ENCODE data around the gene SHROOM3. TPM values are rescaled to one million over a fixed set of nuclear protein-coding genes. Genes with fewer than 3 reads are reported as not detected.

SHROOM3 gene
- total and polyA plus RNA-seq, 4 donors = 14.4 to 75.1 (median 47.3) TPM

- TF ChIP-seq, protein P1, sequence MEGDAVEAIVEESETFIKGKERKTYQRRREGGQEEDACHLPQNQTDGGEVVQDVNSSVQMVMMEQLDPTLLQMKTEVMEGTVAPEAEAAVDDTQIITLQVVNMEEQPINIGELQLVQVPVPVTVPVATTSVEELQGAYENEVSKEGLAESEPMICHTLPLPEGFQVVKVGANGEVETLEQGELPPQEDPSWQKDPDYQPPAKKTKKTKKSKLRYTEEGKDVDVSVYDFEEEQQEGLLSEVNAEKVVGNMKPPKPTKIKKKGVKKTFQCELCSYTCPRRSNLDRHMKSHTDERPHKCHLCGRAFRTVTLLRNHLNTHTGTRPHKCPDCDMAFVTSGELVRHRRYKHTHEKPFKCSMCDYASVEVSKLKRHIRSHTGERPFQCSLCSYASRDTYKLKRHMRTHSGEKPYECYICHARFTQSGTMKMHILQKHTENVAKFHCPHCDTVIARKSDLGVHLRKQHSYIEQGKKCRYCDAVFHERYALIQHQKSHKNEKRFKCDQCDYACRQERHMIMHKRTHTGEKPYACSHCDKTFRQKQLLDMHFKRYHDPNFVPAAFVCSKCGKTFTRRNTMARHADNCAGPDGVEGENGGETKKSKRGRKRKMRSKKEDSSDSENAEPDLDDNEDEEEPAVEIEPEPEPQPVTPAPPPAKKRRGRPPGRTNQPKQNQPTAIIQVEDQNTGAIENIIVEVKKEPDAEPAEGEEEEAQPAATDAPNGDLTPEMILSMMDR (IDR thresholded peaks at IDR 0.05; ENCODE audit: control extremely low read depth, extremely low read depth) = no peak
- no peaks in the 10 kb centered on the region for H3K27me3 ChIP-seq (ENCODE audit: control insufficient read depth in 3 of 3, insufficient read depth in 3 of 3, low read length in 2 of 3)
- no peak overlapping the region for H3K9ac ChIP-seq (ENCODE audit: insufficient read depth in 1 of 2, low read length in 2 of 2)
- ATAC-seq (ENCODE audit: insufficient read depth, low FRiP score) (no peak), DNase-seq (no peak)
- no peak overlapping the region for H3K4me3 ChIP-seq
- H3K27ac ChIP-seq (ENCODE audit: low read depth in 1 of 2, low read length in 1 of 2) = no peak overlapping the region
- WGBS, 2 donors = 84 to 88% methylated on average over 1 of the region's 1 CpG
- peaks cover 0 to 3% (median 0%) of the 10 kb centered on the region in 4 donors for H3K9me3 ChIP-seq (ENCODE audit: control insufficient read depth in 4 of 4, insufficient read depth in 3 of 4, low read length in 3 of 4)
- no peaks in the 10 kb centered on the region for H3K36me3 ChIP-seq (ENCODE audit: control insufficient read depth in 4 of 4, insufficient read depth in 4 of 4, low read length in 4 of 4)
- H3K4me1 ChIP-seq (ENCODE audit: control insufficient read depth in 5 of 5, insufficient read depth in 5 of 5, low read length in 5 of 5) = peaks cover 0 to 14% (median 2%) of the 10 kb centered on the region in 5 donors
Measured at GRCh38 chr4:76595435-76595834, 160.4 kb downstream of the SHROOM3 start.

GRCh38 chr4:76596713-76597112 lies 161.7 kb downstream of the SHROOM3 start:
- peaks cover 0 to 3% (median 0%) of the 10 kb centered on the region in 4 donors for H3K9me3 ChIP-seq (ENCODE audit: control insufficient read depth in 4 of 4, insufficient read depth in 3 of 4, low read length in 3 of 4)
- no peaks in the 10 kb centered on the region for H3K36me3 ChIP-seq (ENCODE audit: control insufficient read depth in 4 of 4, insufficient read depth in 4 of 4, low read length in 4 of 4)
- peaks cover 0 to 21% (median 0%) of the 10 kb centered on the region in 5 donors for H3K4me1 ChIP-seq (ENCODE audit: control insufficient read depth in 5 of 5, insufficient read depth in 5 of 5, low read length in 5 of 5)
- H3K27ac ChIP-seq (ENCODE audit: low read depth in 1 of 2, low read length in 1 of 2) = peak overlapping the region in 1 of 2 donors; percentile 53
- DNase-seq (no peak), ATAC-seq (ENCODE audit: insufficient read depth, low FRiP score) (no peak)
- H3K27me3 ChIP-seq (ENCODE audit: control insufficient read depth in 3 of 3, insufficient read depth in 3 of 3, low read length in 2 of 3) = no peaks in the 10 kb centered on the region
- TF ChIP-seq, protein P1 (IDR thresholded peaks at IDR 0.05; ENCODE audit: control extremely low read depth, extremely low read depth) = no peak
- H3K9ac ChIP-seq (ENCODE audit: insufficient read depth in 1 of 2, low read length in 2 of 2) = no peak overlapping the region
- no peak overlapping the region for H3K4me3 ChIP-seq
- 81 to 92% methylated on average over 5 of the region's 5 CpGs for WGBS, 2 donors

GRCh38 chr4:76597423-76597979 lies 162.5 kb downstream of the SHROOM3 start:
- H3K36me3 ChIP-seq (ENCODE audit: control insufficient read depth in 4 of 4, insufficient read depth in 4 of 4, low read length in 4 of 4) = no peaks in the 10 kb centered on the region
- H3K27ac ChIP-seq (ENCODE audit: low read depth in 1 of 2, low read length in 1 of 2) = peak overlapping the region in 1 of 2 donors; percentile 57
- no peaks in the 10 kb centered on the region for H3K27me3 ChIP-seq (ENCODE audit: control insufficient read depth in 3 of 3, insufficient read depth in 3 of 3, low read length in 2 of 3)
- peaks cover 0 to 3% (median 0%) of the 10 kb centered on the region in 4 donors for H3K9me3 ChIP-seq (ENCODE audit: control insufficient read depth in 4 of 4, insufficient read depth in 3 of 4, low read length in 3 of 4)
- DNase-seq (no peak), ATAC-seq (ENCODE audit: insufficient read depth, low FRiP score) (peak; percentile 42)
- 23 to 26% methylated on average over 5 of the region's 5 CpGs for WGBS, 2 donors
- TF ChIP-seq, protein P1 (IDR thresholded peaks at IDR 0.05; ENCODE audit: control extremely low read depth, extremely low read depth) = no peak
- H3K4me3 ChIP-seq = no peak overlapping the region
- peaks cover 0 to 15% (median 0%) of the 10 kb centered on the region in 5 donors for H3K4me1 ChIP-seq (ENCODE audit: control insufficient read depth in 5 of 5, insufficient read depth in 5 of 5, low read length in 5 of 5)
- no peak overlapping the region for H3K9ac ChIP-seq (ENCODE audit: insufficient read depth in 1 of 2, low read length in 2 of 2)
